PC-3 (cell line): Measurements from ENCODE around the gene IL20RA.

Source experiments
- EZH2 ChIP-seq: fragments of 300-600 bp; sonication (generic); IDR thresholded peaks from one replicate; pipeline ENCODE4 v1.6.1; 2017; ENCODE audit warnings: antibody characterized with exemption, mild to moderate bottlenecking, low read length; ENCODE audit not compliant: unreplicated experiment
- EZH2phosphoT487 ChIP-seq: fragments of 300-600 bp; sonication (generic); IDR thresholded peaks from 2 replicates; pipeline ENCODE4 v1.6.1; 2018; ENCODE audit warnings: mild to moderate bottlenecking, antibody characterized with exemption, low read length, borderline replicate concordance
- TF ChIP-seq, protein P1 (sequence below): fragments of 300-600 bp; sonication (generic); conservative IDR thresholded peaks from 2 replicates; pipeline ENCODE4 v1.5.1; 2017; ENCODE audit warnings: antibody characterized with exemption, low read depth, mild to moderate bottlenecking, low read length

DNA sequence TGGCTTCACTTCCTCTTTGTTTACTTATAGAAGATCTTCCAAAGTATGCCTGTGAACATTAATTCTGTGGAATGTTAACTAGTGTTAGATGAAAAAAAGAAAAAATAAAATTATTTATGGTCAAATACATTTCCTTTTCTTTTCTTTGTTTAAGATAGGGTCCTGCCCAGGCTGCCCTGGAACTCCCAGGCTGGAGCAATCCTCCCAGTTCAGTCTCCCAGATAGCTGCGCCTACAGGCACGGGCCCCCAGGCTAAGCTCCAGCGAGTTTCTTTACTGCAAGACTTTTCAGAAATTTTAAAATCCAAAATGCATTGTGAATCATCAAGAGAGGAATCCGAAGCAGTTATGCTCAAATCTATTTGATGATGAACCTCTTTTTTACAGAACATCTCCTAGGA, 39.3 kb upstream of the IL20RA start:
- TF ChIP-seq, protein P1, sequence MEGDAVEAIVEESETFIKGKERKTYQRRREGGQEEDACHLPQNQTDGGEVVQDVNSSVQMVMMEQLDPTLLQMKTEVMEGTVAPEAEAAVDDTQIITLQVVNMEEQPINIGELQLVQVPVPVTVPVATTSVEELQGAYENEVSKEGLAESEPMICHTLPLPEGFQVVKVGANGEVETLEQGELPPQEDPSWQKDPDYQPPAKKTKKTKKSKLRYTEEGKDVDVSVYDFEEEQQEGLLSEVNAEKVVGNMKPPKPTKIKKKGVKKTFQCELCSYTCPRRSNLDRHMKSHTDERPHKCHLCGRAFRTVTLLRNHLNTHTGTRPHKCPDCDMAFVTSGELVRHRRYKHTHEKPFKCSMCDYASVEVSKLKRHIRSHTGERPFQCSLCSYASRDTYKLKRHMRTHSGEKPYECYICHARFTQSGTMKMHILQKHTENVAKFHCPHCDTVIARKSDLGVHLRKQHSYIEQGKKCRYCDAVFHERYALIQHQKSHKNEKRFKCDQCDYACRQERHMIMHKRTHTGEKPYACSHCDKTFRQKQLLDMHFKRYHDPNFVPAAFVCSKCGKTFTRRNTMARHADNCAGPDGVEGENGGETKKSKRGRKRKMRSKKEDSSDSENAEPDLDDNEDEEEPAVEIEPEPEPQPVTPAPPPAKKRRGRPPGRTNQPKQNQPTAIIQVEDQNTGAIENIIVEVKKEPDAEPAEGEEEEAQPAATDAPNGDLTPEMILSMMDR = no peak
- TF ChIP-seq EZH2 (no peak), EZH2phosphoT487 (no peak)
